K562 treated with DMSO at 1 percent for 48 hours (cell line): Measurements from ENCODE around the gene MMP7. TPM values are rescaled to one million over a fixed set of nuclear protein-coding genes. Genes with fewer than 3 reads are reported as not detected.

Experiments
- total RNA-seq: library from RNA; unstranded; fragments of 300-600 nt; gene quantifications from 2 replicates; pipeline ENCODE4 v1.2.3, GENCODE V29; 2022; ENCODE audit warnings: low replicate concordance; ENCODE audit errors: extremely low read depth

MMP7 gene, protein sequence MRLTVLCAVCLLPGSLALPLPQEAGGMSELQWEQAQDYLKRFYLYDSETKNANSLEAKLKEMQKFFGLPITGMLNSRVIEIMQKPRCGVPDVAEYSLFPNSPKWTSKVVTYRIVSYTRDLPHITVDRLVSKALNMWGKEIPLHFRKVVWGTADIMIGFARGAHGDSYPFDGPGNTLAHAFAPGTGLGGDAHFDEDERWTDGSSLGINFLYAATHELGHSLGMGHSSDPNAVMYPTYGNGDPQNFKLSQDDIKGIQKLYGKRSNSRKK
- not detected in 2 replicates for total RNA-seq

DNA sequence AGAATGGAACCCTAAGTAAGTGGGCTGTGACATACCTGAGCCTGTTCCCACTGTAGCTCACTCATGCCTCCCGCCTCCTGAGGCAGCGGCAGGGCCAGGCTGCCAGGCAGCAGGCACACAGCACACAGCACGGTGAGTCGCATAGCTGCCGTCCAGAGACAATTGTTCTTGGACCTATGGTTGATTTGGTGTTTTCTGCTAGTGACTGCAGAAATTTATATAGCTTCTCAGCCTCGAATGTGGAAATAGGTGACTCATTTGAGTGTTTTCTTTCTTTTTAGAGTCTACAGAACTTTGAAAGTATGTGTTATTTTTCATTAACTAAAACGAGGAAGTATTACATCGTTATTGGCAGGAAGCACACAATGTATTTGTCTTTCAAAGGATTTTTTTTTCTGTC is at the start of gene MMP7:
MMP7 (minus strand) TSS at position 190 of the 400 bp plus-strand sequence; CDS start at position 143, 47 bp downstream.

Other genes with a start within 250 kb of the MMP7 start
- gene BIRC3, start 213.3 kb downstream of the MMP7 start, total RNA-seq, result not detected in 2 replicates
- gene BIRC2, start 183.5 kb downstream of the MMP7 start, total RNA-seq, result not detected in 2 replicates
- gene TMEM123, start 78.0 kb downstream of the MMP7 start, total RNA-seq, result not detected in 2 replicates
- not detected in 2 replicates for gene MMP20, start 94.6 kb upstream of the MMP7 start, total RNA-seq
- gene MMP27, start 175.0 kb upstream of the MMP7 start, total RNA-seq, result not detected in 2 replicates
- gene MMP8, start 194.2 kb upstream of the MMP7 start, total RNA-seq, result not detected in 2 replicates
- gene MMP10, start 249.9 kb upstream of the MMP7 start, total RNA-seq, result not detected in 2 replicates